ENCODE data around the gene SNRNP48.

Gene SNRNP48

GRCh38 chr6:7633361-7633760 is 43.4 kb downstream of the SNRNP48 start:
- TF ChIP-seq CTCF (IDR thresholded peaks at IDR 0.05; ENCODE audit: low read depth, low read length): no peak
- H3K4me3 ChIP-seq (ENCODE audit: low read depth, low read length): no peak overlapping the region

DNA sequence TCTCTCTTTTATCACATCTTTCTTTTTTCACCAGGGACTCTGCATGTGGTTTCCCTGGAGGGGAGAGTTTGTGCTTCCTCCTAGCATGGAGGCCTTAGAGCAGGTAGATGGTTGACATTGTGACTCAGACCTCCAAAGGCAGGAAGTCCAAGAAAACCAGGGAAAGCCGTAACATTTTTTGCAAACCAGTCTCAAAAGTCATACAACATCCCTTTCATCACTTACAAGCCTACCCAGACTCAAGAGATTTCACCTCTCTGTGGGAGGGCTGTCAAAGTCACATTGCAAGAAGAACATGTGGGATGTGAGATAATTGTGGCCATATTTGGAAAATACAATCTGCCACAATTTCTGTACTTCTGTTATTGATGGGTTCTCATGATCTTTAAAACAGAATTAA is 46.2 kb downstream of the SNRNP48 start:
- H3K4me3 ChIP-seq (ENCODE audit: low read depth, low read length): no peak overlapping the region
- no peak for TF ChIP-seq CTCF (IDR thresholded peaks at IDR 0.05; ENCODE audit: low read depth, low read length)

GRCh38 chr6:7637533-7637932 is 47.5 kb downstream of the SNRNP48 start:
- no peak overlapping the region for H3K4me3 ChIP-seq (ENCODE audit: low read depth, low read length)
- no peak for TF ChIP-seq CTCF (IDR thresholded peaks at IDR 0.05; ENCODE audit: low read depth, low read length)

DNA sequence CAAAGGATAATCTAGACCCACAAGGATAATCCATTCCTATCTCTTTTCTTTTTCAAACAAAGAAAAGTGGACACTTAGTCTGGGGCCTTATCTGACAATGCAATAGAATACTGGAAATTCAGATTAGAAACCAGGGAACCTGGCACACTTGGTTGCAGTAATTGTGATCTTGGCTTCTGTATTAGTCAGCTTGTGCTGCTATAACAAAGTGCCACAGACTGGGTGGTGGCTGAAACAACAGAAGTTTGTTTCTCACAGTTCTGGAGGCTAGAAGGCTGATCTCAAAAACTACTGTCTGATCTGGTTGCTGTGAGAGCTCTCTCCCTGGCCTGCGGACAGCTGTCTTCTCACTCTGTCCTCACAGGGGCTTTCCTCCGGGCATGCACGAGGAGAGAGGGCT is 49.4 kb downstream of the SNRNP48 start:
- TF ChIP-seq CTCF (IDR thresholded peaks at IDR 0.05; ENCODE audit: low read depth, low read length): no peak

DNA sequence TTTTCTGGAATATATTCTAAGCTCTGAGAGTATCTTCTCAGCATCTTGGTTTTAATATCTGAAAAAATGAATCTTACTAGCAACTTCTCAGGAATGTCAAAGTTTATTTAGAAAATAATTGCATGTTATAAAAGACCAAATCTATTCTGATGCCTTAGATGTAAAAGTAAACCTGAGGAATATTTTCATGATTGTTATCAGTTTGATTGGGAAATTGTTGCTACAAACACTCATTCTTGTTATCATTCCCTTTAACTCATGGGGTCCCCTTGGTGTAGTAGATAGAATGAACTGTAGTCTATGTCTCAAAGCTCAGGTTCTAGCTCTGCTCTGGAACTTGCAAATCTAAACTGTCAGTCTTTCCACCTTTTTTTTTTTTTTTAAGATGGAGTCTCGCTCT is 50.0 kb downstream of the SNRNP48 start:
- TF ChIP-seq CTCF (IDR thresholded peaks at IDR 0.05; ENCODE audit: low read depth, low read length): no peak
- no peak overlapping the region for H3K4me3 ChIP-seq (ENCODE audit: low read depth, low read length)

More for the DNA sequence above, 49.4 kb downstream of the SNRNP48 start:
- no peak overlapping the region for H3K4me3 ChIP-seq (ENCODE audit: low read depth, low read length)

- TF ChIP-seq CTCF (IDR thresholded peaks at IDR 0.05; ENCODE audit: low read depth, low read length): no peak
- no peak overlapping the region for H3K4me3 ChIP-seq (ENCODE audit: low read depth, low read length)
Observed at GRCh38 chr6:7640607-7641577, 50.9 kb downstream of the SNRNP48 start.

DNA sequence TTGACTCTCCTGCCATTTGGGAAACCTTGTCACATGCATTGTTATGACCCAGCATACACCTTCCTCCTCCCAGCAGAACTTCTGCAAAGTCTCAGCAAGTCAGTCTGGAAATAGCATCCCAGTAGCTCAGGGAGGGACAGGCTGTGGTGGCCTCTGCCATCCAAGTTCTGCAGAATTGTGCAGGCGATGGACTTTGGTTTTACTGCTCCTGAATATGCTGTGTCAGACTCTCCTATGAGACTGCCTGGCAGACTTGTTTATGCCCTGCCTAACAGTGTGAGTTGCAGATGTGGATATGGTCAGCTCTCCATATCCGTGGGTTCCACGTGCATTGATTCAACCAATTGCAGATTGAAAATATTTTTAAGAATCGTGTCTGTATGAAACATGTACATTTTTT is 52.8 kb downstream of the SNRNP48 start:
- no peak overlapping the region for H3K4me3 ChIP-seq (ENCODE audit: low read depth, low read length)
- no peak for TF ChIP-seq CTCF (IDR thresholded peaks at IDR 0.05; ENCODE audit: low read depth, low read length)
